GM19193 (cell line): ENCODE measurements around the gene SAMD9.

Experiments used
- POLR2A ChIP-seq: IDR thresholded peaks from 4 replicates; pipeline ENCODE4 v1.6.1; 2011; ENCODE audit not compliant: insufficient read depth, insufficient read length; ENCODE audit errors: extremely low read depth

The SAMD9 gene

DNA sequence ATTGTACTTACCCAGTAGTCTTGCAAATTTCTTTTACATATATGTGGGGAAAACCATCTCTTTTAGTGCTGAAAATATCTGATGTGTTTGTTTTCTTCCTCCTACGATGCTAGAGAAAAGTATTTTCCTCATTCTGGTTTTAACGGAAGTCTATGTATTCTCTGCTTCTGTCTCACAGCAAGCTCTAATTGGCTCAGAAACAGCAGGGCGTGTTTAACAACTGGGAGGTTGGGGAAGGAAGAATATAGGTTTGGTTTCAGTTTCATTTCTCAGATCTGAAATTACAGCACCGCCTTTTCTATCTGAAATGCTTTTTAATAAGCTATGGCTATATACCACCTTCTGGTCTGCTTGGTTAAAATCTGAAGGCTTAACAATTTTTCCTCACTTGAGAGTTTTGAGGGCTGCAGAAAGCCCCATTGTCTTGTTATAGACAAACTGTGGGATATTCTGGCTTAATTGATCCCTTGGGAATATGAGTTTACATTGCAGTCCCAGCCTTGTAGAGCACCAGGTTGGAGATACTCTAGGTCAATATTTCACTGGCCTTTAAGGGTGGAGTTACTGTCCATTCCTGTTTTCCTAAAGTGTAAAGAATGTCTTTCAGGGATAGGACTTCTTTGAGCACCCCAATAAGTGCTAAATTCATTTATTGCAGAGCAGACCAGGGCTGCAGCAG is at the start of gene SAMD9:
TSS of gene SAMD9 (minus strand) at position 128 of the 679 bp plus-strand sequence. CDS start 11,882 bp downstream, outside the sequence.
- no peak for TF ChIP-seq POLR2A

DNA sequence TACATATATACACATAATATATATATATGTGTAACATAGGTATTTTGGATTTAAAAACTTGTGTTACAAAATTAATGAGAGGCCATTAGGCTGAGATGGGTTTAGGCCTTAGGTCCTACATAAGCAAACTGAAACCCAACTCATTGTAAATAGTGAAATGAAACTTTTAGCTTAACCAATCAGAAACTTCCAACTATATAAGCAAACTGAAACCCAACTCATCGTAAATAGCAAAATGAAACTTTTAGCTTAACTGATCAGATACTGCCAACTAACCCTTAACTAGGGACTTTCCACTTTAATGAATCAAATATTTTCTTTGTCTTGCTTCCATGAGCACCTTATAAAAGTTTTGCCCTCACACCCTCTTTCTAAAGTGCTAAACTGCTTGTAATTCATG is 47.7 kb upstream of the SAMD9 start:
- no peak for TF ChIP-seq POLR2A

DNA sequence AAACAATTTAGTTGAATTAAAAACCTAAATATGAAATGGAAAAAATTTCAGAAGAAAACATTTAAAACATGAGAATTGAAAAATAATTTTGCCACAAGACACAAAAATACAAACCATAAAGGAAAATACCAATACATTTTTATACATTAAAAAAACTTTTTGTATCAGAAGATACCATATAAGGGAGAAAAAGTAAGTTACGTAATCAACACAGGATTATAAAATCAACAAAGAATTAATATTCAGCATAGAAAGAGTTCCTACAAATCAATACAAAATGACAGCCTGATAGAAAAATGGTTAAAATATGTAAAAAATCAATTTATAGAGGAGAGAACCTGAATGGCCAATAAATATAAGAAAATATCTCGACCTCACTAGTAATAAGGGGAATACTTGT is 47.0 kb upstream of the SAMD9 start:
- TF ChIP-seq POLR2A = no peak

DNA sequence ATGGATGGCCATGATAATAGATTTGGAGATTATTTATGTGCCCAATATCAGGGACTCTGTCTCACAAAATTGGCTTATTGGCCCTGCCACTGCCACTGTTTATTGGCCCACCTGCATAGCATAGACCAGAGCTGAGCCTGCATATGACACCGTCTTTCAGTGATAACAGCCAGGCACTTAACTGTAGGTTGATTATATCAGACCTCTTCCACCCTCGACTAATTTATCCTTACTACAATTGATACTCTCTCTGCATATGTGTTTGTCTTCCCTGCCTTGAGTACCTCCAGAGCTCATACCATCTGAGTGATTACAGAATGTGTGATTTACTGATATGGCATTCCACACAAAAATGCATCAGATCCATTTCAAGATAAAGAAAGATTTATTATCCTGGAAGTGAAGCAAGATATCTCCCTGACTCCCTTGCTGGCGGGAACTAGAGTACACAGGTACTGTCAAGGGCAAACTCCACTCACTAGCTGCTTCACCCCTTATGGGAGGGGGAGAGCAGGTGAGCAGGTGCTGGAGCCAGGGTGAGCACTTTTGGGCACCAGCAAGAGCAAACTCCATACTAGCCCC is 43.5 kb upstream of the SAMD9 start:
- no peak for TF ChIP-seq POLR2A

DNA sequence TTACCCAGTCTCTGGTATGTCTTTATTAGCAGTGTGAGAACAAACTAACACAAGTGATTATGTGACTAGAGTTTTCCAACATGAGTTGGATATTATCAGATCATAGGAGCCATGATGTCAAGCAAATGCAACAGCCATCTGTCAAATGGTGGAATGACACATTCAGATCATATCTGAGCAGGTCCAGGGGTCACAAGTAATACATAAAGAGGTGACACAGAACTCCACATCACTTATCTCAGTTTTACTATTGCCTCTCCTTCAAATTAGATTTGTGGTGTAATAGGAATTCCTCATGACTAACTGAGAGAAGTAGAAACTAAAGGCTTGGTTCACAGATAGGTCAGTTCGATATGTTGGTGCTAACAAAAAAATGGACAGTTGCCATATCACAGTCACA is 42.6 kb upstream of the SAMD9 start:
- TF ChIP-seq POLR2A = no peak

DNA sequence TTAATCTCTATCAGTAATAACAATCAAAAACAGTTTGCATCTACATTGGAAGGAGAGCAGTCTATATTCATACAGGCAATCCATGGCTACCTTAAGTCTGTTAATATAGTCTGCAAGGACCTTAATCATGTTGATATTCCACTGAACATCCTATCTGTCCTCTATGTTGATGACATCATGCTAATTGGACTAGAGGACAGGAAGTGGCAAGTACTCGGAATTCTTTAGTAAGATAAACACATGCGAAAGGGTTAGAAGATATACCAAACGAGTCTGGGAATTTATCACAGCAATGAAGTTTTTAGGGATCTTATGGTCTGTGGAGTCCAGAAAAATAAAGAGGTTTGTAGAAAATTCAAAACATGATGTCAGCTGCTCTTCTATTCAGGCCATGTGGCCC is 41.7 kb upstream of the SAMD9 start:
- no peak for TF ChIP-seq POLR2A

DNA sequence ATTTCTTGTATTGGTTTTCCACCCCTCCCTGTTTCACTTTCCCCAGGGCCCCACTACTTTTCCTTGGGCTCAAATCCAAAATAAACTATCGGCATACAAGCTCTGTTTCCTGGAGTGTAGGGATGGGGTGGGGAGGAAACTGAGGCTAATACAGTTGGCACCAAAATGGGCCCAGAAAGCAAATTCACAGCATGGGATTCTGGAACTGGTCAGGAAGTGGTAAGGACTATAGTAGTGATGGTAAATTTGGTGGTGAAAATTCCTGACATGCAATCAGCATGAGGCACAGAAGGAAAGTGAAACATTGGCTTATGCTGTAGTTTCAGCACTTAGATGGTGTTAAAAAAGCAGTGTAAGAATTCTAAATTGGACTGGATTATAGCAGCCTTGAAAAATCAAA is 39.1 kb upstream of the SAMD9 start:
- TF ChIP-seq POLR2A = no peak

DNA sequence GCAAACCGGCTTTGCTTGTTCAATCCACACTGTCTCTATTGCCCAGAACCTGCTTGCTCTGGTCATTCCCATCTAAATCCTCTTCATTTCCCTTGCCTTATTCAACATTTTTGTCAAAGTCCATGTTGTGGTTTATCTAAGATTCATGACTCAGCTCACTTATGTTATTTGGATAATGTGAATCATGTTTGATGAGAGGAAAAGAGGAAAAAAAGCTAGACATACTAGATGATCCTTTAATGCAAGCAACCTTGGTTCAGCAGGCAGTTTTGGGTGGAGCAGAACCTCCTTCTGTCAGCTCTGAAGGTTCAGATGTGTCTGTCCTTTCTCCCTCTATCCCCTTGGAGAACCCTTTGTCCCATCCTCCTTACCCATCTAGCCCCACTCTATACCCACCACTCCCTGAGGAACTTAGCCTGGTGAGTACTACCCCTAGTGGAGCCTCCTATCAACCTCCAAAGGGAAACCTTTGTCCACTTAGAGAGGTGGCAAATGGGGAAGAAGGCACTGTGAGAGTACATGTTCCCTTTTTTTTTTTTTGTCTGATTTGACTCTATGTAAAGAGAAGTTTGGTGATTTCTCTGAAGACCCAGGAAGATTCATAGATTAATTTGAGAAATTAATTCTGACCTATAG is 32.5 kb upstream of the SAMD9 start:
- no peak for TF ChIP-seq POLR2A

DNA sequence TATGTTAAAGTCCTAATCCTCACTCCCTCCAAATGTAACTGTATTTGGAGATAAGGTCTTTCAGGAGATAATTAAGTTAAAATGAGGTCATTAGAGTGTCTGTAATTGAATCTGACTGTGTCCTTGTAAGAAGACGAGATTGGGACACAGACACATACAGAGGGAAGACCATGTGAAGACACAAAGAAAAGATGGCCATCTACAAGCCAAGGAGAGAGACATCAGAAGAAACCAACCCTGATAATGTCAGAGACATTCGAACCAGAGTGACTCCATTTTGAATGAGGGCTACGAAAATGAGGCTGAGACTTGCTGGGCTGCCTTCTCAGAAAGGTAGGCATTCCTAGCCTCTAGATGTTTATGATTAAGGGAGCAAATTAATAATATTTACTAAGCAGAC is 30.9 kb upstream of the SAMD9 start:
- TF ChIP-seq POLR2A = no peak

DNA sequence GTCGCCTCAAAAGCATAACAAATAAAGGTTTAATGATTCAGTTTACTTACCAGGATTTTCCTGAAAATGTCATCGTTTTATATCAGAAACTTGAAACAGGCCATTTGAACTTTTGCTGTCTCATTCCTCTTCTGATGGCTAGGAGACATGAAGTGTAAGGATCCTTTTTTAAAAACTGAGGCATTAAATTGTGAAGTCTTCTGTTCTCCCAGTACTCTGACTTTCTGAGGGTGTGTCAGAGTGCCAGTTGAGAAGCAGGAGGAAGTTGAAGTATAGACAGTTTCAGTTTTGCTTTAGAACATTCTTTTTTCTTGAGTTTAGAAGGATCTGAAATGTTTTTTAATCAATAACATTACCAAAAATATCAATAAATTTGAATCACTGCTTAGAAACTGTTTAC is 30.4 kb upstream of the SAMD9 start, which contains the start of gene SAMD9L:
TSS of gene SAMD9L (minus strand) at position 242 of the 400 bp plus-strand sequence. CDS start 12,414 bp downstream, outside the sequence.
- TF ChIP-seq POLR2A = no peak

DNA sequence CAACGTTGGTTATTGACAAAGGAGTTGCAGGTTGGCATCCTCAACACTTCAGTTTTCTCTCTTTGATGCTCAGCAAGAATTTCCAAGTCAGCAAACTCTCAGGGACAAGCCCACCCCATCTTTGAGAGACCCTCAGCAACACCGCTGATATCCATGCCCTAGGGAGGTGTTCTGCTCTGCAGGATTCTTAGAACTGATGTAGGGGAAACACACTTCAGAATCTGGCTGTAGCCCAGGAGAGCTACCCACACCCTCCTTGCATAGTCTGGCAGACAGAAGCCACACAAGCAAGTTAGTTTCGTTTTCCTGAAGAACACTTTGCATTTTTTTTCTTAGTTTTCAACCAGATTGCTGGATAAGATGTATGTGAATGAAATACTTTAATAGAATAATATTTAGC is 29.6 kb upstream of the SAMD9 start:
- peak; percentile 33 for TF ChIP-seq POLR2A

DNA sequence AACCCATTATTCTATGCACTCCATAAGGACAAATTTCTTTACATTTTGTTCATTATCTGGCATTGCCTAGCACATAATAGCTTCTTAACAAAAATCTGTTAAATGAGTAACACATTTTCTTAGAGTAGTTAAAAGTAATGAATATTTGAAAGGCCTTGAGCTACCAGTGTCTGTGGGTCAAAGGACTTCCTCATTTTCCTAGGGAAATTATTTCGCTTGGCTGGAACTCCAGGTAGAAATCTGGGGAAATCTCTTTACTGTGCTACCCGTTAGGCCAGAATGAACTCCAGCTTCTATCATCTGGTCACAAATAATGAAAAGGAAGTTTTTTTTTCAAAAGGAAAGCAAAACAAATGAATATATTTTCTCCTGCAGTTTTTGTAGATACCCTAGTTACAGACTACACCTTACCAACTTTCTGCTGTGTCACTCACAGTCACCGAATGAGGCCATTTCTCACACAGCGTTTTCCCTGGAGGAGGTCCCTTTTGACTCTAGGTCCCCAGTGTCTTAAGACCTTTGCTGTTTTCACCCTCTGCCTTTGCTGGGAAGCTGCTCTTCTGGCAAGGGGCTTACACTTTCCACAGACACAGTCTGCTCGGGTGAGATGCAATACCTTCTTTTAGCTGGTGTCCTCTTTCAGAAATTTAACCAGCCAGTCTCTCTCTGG is 28.8 kb upstream of the SAMD9 start:
- TF ChIP-seq POLR2A = no peak

DNA sequence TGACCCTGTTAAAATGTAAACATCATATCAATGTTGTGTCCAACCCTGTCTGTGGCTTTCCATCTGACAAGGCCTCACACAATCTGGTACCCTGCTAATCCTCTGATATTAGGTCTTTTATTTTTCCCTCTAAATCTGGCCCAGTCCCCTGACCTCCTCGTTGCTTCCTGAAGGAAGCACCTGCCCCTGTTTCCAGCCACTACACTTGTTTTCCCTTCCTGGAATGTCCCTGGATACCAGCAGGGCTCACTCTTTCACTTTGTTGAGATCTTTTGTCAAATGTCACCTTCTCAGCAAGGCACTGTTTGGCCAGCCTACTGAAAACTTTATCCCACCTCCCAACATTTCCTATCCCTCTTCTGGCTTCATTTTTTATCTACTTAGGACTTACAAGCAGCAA is 28.3 kb upstream of the SAMD9 start:
- TF ChIP-seq POLR2A = no peak

DNA sequence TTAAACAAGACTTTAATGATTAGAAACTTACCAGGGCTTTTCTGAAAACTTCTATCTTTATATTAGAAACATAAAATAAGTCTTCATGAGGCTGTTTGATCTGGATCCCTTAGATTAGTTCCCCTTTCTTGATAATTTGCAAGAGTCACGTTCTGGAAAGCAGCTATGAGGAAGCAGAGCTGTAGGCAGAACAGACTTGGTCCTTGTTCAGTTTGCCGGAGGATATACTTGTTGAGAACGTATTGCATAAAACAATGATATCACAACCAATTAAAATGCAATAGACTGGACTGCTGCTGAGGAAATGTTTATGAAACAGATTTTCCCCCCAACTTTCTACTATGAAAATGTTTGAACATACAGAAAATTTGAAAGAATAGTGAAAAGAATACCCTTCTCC is 27.6 kb upstream of the SAMD9 start:
- TF ChIP-seq POLR2A = no peak

DNA sequence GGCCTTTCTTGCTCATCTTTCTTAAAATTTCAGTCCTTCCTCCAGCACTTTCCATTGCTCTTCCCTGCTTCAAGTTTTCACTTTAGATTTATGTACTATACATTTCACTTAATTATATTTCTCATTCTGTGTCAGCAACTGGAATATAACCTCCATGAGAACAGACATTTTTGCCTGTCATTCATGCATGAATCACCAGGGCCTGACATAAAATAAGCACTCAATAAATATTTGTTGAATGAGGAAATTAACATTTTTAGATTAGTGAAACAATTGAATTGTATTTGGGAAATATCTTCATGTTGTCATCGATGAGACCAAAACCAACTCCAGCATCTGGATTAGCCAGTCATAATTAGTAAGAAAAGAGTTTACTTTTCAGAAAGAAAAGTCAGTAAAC is 24.3 kb upstream of the SAMD9 start:
- TF ChIP-seq POLR2A = no peak
